ENCODE data around the gene MACROH2A2. TPM values are rescaled to one million over a fixed set of nuclear protein-coding genes. Genes with fewer than 3 reads are reported as not detected.
"Not testable (repeated sequence)": the region's sequence is repeated elsewhere in the genome, so short reads cannot be mapped to it uniquely, and the experiment has no call there.

Gene MACROH2A2
- total RNA-seq, 2 experiments from 2014 or later, result 4.1 to 4.8 TPM

DNA sequence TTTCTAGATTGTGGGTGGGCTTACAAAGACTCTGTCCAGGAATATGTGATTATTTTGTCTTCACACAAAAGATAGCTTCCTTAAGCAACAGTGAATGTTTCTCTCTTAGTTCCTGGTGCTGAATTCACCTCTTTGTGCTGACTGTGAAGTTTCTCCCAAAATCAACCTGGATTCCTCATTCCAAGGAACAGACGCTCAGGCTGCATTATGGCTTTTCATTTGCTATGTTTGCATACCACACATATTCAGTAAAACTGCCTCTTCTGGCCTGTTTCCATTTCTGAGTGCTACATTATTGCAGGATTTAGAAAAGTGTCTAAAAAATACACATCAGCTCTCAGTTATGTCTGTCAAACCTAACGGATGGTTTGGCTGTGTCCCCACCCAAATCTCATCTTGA is 21.5 kb downstream of the MACROH2A2 start:
- H3K4me3 Mint-ChIP-seq, result no peak overlapping the region
- intact Hi-C loops (cut with micrococcal nuclease), result no loop called here

DNA sequence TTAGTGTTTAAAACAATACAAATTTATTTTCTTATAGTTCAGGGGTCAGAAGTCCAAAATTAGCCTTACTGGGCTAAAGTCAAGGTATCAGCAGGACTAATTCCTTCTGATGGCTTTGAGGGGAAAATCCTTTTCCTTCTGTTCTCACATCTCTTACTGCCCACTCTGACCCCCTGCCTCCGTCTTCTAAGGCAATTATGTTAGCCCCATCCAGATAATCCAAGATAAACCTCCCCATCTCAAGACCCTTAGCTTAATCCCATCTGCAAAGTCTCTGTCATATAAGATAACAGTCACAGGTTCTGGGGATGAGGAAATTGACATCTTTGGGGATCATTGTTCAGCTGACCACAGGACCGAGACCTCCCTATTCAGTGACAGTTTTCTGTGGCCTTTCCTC is 22.3 kb downstream of the MACROH2A2 start:
- intact Hi-C loops (cut with micrococcal nuclease), result no loop called here
- ChIA-PET CTCF (no interaction called here), POLR2A (no interaction called here)
- peaks cover 3% of the 10 kb centered on the region for H3K27me3 Mint-ChIP-seq
- DNase-seq, result no peak
- H3K4me1 Mint-ChIP-seq (ENCODE audit: low read depth), result no peaks in the 10 kb centered on the region
- no peak overlapping the region for H3K27ac Mint-ChIP-seq
- H3K9me3 Mint-ChIP-seq, result no peaks in the 10 kb centered on the region
- H3K36me3 Mint-ChIP-seq, result no peaks in the 10 kb centered on the region
- no peak overlapping the region for H3K4me3 Mint-ChIP-seq

More for the DNA sequence above, 21.5 kb downstream of the MACROH2A2 start:
- no peak overlapping the region for H3K27ac Mint-ChIP-seq
- CTCF ChIA-PET, result interaction anchor here (1.7 kb wide), 1 partner anchor 42 kb away, joined by 9 read pairs; no protein-coding TSS in a partner anchor
- H3K27me3 Mint-ChIP-seq, result peaks cover 3% of the 10 kb centered on the region
- POLR2A ChIA-PET, result no interaction called here
- DNase-seq, result no peak
- H3K9me3 Mint-ChIP-seq, result no peaks in the 10 kb centered on the region
- no peaks in the 10 kb centered on the region for H3K4me1 Mint-ChIP-seq (ENCODE audit: low read depth)
- H3K36me3 Mint-ChIP-seq, result no peaks in the 10 kb centered on the region

DNA sequence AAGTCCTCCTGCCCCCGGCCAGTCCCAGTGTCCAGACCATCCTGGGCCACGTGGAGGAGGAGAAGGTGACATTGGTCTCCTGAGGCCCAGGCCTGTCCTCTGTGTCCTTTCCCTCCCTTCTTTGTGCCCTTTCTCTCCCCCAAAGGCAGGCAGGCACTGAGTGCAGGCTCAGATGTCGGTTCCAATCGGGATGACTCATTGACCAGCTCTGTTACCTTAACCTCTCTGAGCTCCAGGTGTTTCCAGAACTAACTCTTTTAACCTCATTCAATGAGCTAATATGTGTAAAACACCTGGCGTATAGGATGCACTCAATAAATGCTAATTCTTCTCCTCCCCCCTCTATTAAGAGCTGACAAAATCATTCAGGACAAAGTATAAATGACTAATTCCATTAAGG is 25.7 kb downstream of the MACROH2A2 start:
- Mint-ChIP-seq H3K27me3 (peaks cover 3% of the 10 kb centered on the region), H3K4me1 (ENCODE audit: low read depth) (no peaks in the 10 kb centered on the region), H3K27ac (no peak overlapping the region), H3K36me3 (no peaks in the 10 kb centered on the region), H3K4me3 (no peak overlapping the region), H3K9me3 (no peaks in the 10 kb centered on the region)
- POLR2A ChIA-PET, result no interaction called here
- DNase-seq, result no peak
- intact Hi-C loops (cut with micrococcal nuclease), result no loop called here
- CTCF ChIA-PET, result interaction anchor here (1.2 kb wide), 1 partner anchor 16 kb away, joined by 3 read pairs; no protein-coding TSS in a partner anchor

DNA sequence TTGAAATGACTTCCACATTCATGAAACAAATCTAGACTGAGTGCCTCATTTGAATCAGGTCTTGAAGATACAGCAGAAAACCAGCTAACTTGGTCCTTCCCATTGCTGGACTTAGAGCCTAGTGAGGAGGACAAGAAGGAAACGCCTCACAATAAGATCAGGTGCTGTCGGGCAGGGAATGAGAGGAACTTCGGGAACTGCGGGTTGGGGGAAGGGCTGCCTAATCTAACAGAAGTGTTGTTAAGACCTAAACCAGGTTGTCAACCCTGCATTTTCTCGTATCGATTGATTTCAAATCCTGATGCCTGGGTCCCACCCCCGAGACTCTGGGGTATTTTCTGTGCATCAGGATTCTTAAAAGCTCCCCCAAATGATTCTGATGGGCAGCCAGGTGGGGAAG is 26.3 kb downstream of the MACROH2A2 start:
- no peaks in the 10 kb centered on the region for H3K4me1 Mint-ChIP-seq (ENCODE audit: low read depth)
- ChIA-PET CTCF (interaction anchor here (1.2 kb wide), 1 partner anchor 15 kb away, joined by 3 read pairs; no protein-coding TSS in a partner anchor), POLR2A (no interaction called here)
- no peak overlapping the region for H3K27ac Mint-ChIP-seq
- no peaks in the 10 kb centered on the region for H3K9me3 Mint-ChIP-seq
- peaks cover 3% of the 10 kb centered on the region for H3K27me3 Mint-ChIP-seq
- no peak overlapping the region for H3K4me3 Mint-ChIP-seq
- no peaks in the 10 kb centered on the region for H3K36me3 Mint-ChIP-seq
- intact Hi-C loops (cut with micrococcal nuclease), result no loop called here
- no peak for DNase-seq

DNA sequence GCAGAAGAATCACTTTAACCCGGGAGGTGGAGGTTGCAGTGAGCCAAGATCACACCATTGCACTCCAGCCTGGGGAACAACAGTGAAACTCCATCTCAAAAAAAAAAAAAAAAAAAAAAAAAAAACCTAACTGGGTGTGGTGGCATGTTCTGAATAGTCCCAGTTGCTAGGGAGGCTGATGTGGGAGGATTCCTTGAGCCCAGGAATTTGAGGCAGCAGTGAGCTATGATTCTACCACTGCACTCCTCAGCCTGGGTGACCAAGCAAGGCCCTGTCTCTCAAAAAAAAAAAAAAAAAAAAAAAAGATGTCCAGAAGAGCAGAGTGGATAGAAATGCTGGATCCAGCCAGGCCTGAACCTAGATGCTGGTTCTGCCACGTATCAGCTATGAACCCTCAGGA is 28.1 kb downstream of the MACROH2A2 start:
- H3K4me3 Mint-ChIP-seq; H3K27me3 Mint-ChIP-seq; H3K4me1 Mint-ChIP-seq (ENCODE audit: low read depth); H3K9me3 Mint-ChIP-seq; H3K36me3 Mint-ChIP-seq; DNase-seq; CTCF ChIA-PET; POLR2A ChIA-PET; intact Hi-C loops (cut with micrococcal nuclease); H3K27ac Mint-ChIP-seq: not testable (repeated sequence)

DNA sequence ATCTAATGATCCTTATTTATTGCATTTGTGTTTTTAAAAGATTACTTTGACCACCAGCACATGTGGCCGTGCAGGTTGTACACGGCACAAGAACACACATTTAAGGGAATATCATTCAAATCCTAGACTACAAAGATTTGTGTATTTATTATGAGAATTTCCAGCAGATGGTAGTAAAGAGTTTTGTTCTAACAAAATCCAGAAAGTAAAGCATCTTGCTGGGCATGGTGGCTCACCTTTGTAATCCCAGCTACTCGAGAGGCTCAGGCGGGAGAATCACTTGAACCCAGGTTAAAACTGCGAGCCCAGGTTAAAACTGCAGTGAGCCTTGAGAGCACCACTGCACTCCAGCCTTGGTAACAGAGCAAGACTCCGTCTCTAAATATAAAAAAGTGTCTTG is 31.5 kb downstream of the MACROH2A2 start:
- H3K27me3 Mint-ChIP-seq, result no peaks in the 10 kb centered on the region
- H3K9me3 Mint-ChIP-seq, result no peaks in the 10 kb centered on the region
- no peak overlapping the region for H3K4me3 Mint-ChIP-seq
- no peaks in the 10 kb centered on the region for H3K4me1 Mint-ChIP-seq (ENCODE audit: low read depth)
- H3K36me3 Mint-ChIP-seq, result no peaks in the 10 kb centered on the region
- no peak for DNase-seq
- ChIA-PET CTCF (interaction anchor here (2.2 kb wide), 1 partner anchor 32 kb away, joined by 8 read pairs; no protein-coding TSS in a partner anchor), POLR2A (no interaction called here)
- intact Hi-C loops (cut with micrococcal nuclease), result no loop called here
- no peak overlapping the region for H3K27ac Mint-ChIP-seq

DNA sequence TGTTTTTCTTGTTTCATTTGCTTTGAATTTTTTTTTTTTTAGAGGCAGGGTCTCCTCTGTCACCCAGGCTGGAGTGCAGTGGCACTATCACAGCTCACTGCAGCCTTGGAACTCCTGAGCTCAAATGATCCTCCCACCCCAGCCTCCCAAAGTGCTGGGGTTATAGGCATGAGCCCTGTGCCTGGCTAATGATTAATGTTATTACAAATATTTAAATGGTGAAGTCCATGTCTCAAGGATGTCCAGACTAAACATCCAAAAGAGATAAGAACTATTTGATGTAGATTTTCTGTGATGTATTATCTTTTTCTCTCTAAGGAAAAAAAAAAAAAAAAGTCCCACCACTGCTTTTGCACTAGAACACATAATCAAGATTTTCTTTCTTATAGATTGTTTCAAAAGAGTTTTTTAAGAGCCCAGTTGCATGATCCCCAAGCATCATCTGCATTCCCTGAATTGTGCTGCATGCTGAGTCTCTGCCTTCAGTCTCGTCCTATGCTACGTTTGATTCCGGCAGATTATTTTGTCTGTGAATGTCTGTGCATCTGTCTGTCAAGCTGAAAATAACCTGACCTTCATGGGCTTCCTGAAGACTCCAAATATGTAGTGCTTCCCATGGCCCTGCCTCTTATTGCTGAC is 33.4 kb downstream of the MACROH2A2 start:
- ChIA-PET POLR2A (no interaction called here), CTCF (interaction anchor here (0.7 kb wide), 1 partner anchor 128 kb away, joined by 4 read pairs; no protein-coding TSS in a partner anchor)
- H3K4me3 Mint-ChIP-seq, result no peak overlapping the region

DNA sequence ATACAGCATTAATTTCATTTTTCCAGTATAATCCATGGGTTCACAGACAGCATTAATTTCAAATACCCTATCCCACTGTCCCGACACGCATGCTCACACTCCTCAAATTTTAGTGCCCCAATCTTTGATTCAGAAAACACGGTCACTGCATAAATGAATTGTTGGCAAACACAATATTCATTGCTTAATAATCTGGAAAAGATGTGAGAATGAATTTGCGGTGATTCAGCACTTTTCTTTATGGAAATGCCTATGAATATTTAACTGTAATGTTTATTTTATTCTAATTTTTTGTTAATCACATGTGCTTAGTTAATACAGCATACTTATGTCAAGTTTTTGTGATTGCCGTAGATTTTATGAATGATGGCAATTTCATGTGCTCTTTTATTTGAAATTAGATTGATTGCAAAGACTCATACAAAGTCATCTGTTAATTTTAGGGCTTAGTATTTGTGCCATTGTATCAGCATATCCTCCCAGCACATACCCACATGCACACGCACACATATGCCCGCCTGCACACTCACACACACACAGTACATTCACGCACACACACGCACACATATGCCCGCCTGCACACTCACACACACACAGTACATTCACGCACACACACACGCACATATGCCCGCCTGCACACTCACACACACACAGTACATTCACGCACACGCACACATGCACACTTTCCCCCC is 35.1 kb downstream of the MACROH2A2 start:
- intact Hi-C loops (cut with micrococcal nuclease), result no loop called here
- Mint-ChIP-seq H3K4me3 (no peak overlapping the region), H3K27me3 (no peaks in the 10 kb centered on the region), H3K9me3 (no peaks in the 10 kb centered on the region), H3K4me1 (ENCODE audit: low read depth) (peaks cover 13% of the 10 kb centered on the region), H3K36me3 (no peaks in the 10 kb centered on the region), H3K27ac (no peak overlapping the region)
- CTCF ChIA-PET, result no interaction called here
- POLR2A ChIA-PET, result no interaction called here
- no peak for DNase-seq

More for the DNA sequence above, 33.4 kb downstream of the MACROH2A2 start:
- DNase-seq, result no peak
- H3K36me3 Mint-ChIP-seq, result no peaks in the 10 kb centered on the region
- no peak overlapping the region for H3K27ac Mint-ChIP-seq
- intact Hi-C loops (cut with micrococcal nuclease), result no loop called here
- no peaks in the 10 kb centered on the region for H3K4me1 Mint-ChIP-seq (ENCODE audit: low read depth)
- no peaks in the 10 kb centered on the region for H3K27me3 Mint-ChIP-seq
- H3K9me3 Mint-ChIP-seq, result no peaks in the 10 kb centered on the region

DNA sequence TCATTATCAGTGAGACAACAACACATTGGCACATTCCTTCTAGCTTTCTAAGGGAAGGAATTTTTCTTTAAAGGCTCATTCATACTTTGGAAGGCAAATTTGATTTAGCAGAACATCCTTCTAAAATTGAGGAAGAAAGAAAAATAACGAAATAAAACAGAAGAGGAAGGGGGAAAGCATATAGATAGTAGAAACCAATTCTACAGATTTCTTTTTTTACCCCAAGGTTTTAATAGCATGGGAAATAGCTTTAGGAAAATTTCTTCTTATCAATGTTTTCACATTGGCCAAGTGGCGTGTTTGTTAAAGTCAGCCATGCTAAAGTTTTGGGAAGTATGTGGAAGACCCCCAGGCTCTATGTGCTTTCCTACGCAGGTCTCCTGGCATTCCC is 35.7 kb downstream of the MACROH2A2 start:
- ChIA-PET CTCF (no interaction called here), POLR2A (no interaction called here)
- intact Hi-C loops (cut with micrococcal nuclease), result no loop called here
- Mint-ChIP-seq H3K27ac (no peak overlapping the region), H3K4me1 (ENCODE audit: low read depth) (peaks cover 18% of the 10 kb centered on the region), H3K36me3 (no peaks in the 10 kb centered on the region), H3K9me3 (no peaks in the 10 kb centered on the region), H3K27me3 (no peaks in the 10 kb centered on the region), H3K4me3 (no peak overlapping the region)
- no peak for DNase-seq

DNA sequence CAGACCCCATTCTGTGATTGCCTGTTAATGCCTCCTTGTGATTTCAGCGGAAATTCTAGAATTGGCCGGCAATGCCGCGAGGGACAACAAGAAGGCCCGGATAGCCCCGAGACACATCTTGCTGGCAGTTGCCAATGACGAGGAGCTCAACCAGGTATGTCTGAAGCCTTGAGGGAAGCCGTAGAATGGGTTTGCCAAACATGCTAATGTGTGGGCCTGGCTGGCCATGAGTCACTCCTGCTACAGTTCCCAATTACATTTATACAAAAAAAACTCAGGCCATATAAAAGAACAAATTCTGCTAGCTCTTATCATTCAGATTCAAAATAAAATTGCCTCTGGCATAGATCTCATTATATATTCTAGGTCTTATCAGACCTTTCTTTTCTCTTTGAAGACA is 37.4 kb downstream of the MACROH2A2 start:
- H3K4me3 Mint-ChIP-seq, result no peak overlapping the region
- intact Hi-C loops (cut with micrococcal nuclease), result loop anchor here (5.0 kb wide), 2 partner anchors 72 to 272 kb away; no protein-coding TSS in a partner anchor
- H3K4me1 Mint-ChIP-seq (ENCODE audit: low read depth), result peaks cover 34% of the 10 kb centered on the region
- H3K36me3 Mint-ChIP-seq, result no peaks in the 10 kb centered on the region
- DNase-seq, result no peak
- ChIA-PET CTCF (interaction anchor here (1.0 kb wide), 1 partner anchor 26 kb away, joined by 3 read pairs; no protein-coding TSS in a partner anchor), POLR2A (no interaction called here)
- no peaks in the 10 kb centered on the region for H3K27me3 Mint-ChIP-seq
- no peak overlapping the region for H3K27ac Mint-ChIP-seq
- H3K9me3 Mint-ChIP-seq, result no peaks in the 10 kb centered on the region

DNA sequence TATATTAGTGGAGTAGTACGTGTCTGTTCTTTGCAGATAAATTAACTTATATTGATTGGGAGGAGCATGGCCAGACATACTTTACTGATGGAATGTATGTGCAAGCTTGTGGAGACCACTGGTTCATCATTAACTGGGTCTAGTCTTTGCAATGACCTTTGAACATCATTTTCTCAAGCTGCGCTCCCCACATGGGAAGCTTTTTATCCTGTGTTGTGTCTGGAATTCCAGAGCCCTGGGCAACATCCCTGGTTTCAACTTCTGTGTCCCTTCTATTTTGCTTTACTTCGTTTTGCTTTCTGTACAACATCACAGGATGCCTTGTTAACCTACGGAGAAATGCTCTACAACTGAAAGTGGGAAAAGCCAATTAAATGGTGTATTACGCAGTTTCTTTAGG is 38.3 kb downstream of the MACROH2A2 start:
- intact Hi-C loops (cut with micrococcal nuclease), result loop anchor here (5.0 kb wide), 2 partner anchors 71 to 271 kb away; no protein-coding TSS in a partner anchor
- no peak for DNase-seq
- POLR2A ChIA-PET, result no interaction called here
- no peak overlapping the region for H3K27ac Mint-ChIP-seq
- no peaks in the 10 kb centered on the region for H3K27me3 Mint-ChIP-seq
- no peaks in the 10 kb centered on the region for H3K36me3 Mint-ChIP-seq
- CTCF ChIA-PET, result interaction anchor here (0.6 kb wide), 1 partner anchor 25 kb away, joined by 3 read pairs; no protein-coding TSS in a partner anchor
- peaks cover 34% of the 10 kb centered on the region for H3K4me1 Mint-ChIP-seq (ENCODE audit: low read depth)
- H3K9me3 Mint-ChIP-seq, result no peaks in the 10 kb centered on the region
- H3K4me3 Mint-ChIP-seq, result no peak overlapping the region

DNA sequence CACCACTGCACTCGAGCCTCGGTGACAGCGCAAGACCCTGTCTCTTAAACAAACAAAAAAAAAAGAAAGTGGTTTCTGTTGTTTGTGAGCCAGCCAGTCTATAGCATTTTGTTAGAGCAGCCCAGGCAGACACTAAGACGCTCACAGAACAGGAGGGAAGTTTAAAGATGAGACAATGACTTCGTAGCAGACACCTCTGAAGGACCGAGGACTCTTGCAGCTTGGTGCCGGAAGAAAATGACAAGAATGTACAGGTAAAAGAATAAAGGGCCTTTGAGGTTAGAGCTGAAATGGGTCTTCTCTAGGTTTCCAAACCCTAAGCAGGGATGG is 39.7 kb downstream of the MACROH2A2 start:
- Mint-ChIP-seq H3K9me3 (no peaks in the 10 kb centered on the region), H3K4me1 (ENCODE audit: low read depth) (peaks cover 34% of the 10 kb centered on the region), H3K27ac (peak overlapping the region; percentile 79), H3K27me3 (no peaks in the 10 kb centered on the region), H3K36me3 (no peaks in the 10 kb centered on the region), H3K4me3 (peak overlapping the region; percentile 58)
- DNase-seq, result no peak
- ChIA-PET CTCF (interaction anchor here (1.2 to 3.5 kb wide), 4 partner anchors 23 to 272 kb away, joined by 4 to 31 read pairs (median 18); partner anchors contain the start of gene TYSND1), POLR2A (interaction anchor here (1.0 to 1.2 kb wide), 2 partner anchors 39 to 54 kb away, joined by 3 read pairs; partner anchors contain the start of gene TYSND1)
- intact Hi-C loops (cut with micrococcal nuclease), result loop anchor here (1.0 to 5.0 kb wide), 4 partner anchors 54 to 270 kb away; partner anchors contain the start of genes SAR1A and TYSND1
